Adrenal gland (tissue), 12 donors: ENCODE data around the gene RAP1A. TPM values are rescaled to one million over a fixed set of nuclear protein-coding genes. Genes with fewer than 3 reads are reported as not detected.

ENCODE experiments used
- DNase-seq, 7 donors: peaks; one replicate each; pipeline ENCODE4 v3.0.0-alpha.2; 2019 to 2020
- H3K27ac ChIP-seq, 5 donors: fragments of 200-600 bp; sonication (generic) in 4 of 5; 1 replicate in 3 of 5; 2 replicates in 2 of 5; pipeline versions ENCODE4 v1.5.1 to v1.8.0; 2016 to 2020; ENCODE audit warnings: mild to moderate bottlenecking in 1 of 5
- H3K27me3 ChIP-seq: fragments of 200-600 bp; 2 replicates; pipeline ENCODE4 v1.8.0; 2021
- H3K36me3 ChIP-seq, 2 donors: fragments of 200-600 bp; replicated peaks in 1 of 2; 1 replicate in 1 of 2; 2 replicates in 1 of 2; pipeline versions ENCODE4 v1.5.1 to v1.8.0; 2018 to 2022
- H3K4me1 ChIP-seq, 2 donors: fragments of 200-600 bp; replicated peaks in 1 of 2; 1 replicate in 1 of 2; 2 replicates in 1 of 2; pipeline versions ENCODE4 v1.5.1 to v1.8.0; 2018 to 2021
- H3K4me3 ChIP-seq, 4 donors: fragments of 200-600 bp; sonication (generic) in 3 of 4; one replicate each; pipeline ENCODE4 v1.5.1; 2016 to 2018
- H3K9me3 ChIP-seq, 3 donors: fragments of 200-600 bp; sonication (generic) in 1 of 3; replicated peaks in 1 of 3; 1 replicate in 2 of 3; 2 replicates in 1 of 3; pipeline versions ENCODE4 v1.5.1 to v1.8.0; 2016 to 2021
- POLR2A ChIP-seq, 2 donors: fragments of 450-650 bp; IDR thresholded peaks; one replicate each; pipeline ENCODE4 v1.6.1; 2017; ENCODE audit warnings: antibody characterized with exemption in 2 of 2, mild to moderate bottlenecking in 2 of 2, moderate library complexity in 1 of 2
- WGBS, 4 donors: extraction: QIAGEN DNeasy Blood & Tissue Kit in 2 of 4; methylation state at CpG; one replicate each; pipeline versions ENCODE4 v1.1.5 to v1.1.7; 2013 to 2017; 5-methylcytosine and 5-hydroxymethylcytosine counted together
- intact Hi-C, 2 donors: fragments of 100-400 bp; cut with DNase I; formaldehyde crosslinking; loops; one replicate each; pipeline versions ENCODE4 v1.14.1 to v1.15.0; 2022 to 2023
- polyA plus RNA-seq, 3 donors: library from polyadenylated mRNA; stranded (reverse); fragments of 200-250 nt in 2 of 3; fragments of 350-450 nt in 1 of 3; fragmentation: Illumina TruSeq in 1 of 3; extraction: RNeasy Lipid Tissue Mini Kit (QIAGEN cat#74804) in 1 of 3; gene quantifications; one replicate each; pipeline ENCODE4 v1.2.3, GENCODE V29; 2013 to 2014
- total RNA-seq, 9 donors: library from RNA; depleted of rRNA in 4 of 9; stranded (reverse); fragments of >200 nt in 4 of 9; fragments of 120-200 nt in 1 of 9; fragmentation: NEBNext Ultra II Directional in 1 of 9; extraction: Animal tissue kit (Norgen Biotek cat#: 25700) in 1 of 9; gene quantifications; one replicate each; pipeline versions ENCODE4 v1.1.0 to v1.2.4, GENCODE V29; 2013 to 2023
- TF ChIP-seq, protein P1 (sequence below), 6 experiments: fragments of 450-650 bp in 4 of 6; fragments of 200-600 bp in 2 of 6; sonication (generic) in 1 of 6; IDR thresholded peaks; 1 replicate in 5 of 6; 2 replicates in 1 of 6; pipeline versions ENCODE4 v1.5.1 to v1.8.0; 2016 to 2021; ENCODE audit warnings: antibody characterized with exemption in 6 of 6, mild to moderate bottlenecking in 2 of 6, moderate library complexity in 1 of 6
- donor health status: healthy with polysubstance abuse.
- donor health status: Bipolar disorder and iron deficiency.
- donor health status: DM: yes; HTN: yes; CAD: no.
- donor health status: DM: no; HTN: no; CAD: no.
- donor health status: DM: no; HTN: no; CAD: no.
- donor health status: DM: yes; HTN: yes; CAD: no.

The RAP1A gene
- total and polyA plus RNA-seq, 12 donors, result 23.1 to 157 (median 60.2) TPM

DNA sequence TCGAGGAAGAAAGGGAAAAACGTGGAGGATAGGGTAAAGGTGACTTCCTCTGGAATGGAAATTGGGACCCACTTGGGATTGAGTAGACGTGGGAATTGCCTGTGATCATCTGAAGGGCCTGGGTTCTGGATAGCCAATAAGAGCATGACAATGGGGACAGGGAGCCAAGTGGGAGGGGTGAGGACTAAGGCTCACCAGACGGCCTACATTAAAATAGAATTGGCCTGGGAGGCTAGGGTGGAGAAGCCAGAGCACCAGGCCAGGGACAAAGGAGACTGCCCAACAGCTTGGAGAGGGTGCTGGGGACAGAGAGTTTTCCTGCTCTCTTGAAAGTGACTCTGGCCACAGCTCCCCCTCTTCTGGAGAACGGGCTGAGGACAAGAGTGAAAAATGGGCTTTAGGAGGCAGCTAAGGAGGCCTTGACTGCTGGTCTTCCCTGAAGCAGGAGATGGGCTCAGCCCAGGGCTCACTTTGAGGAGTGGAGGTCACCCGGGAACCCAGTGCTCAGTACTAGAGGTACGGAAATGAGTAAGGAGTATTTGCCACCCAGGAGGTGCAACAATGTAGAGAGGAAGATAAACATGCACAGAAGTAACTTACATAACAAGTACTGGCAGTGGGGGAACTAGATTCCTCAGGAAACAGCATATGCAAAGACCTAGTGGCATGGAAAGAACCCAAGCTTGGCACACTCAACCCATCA is 100.8 kb downstream of the RAP1A start:
- TF ChIP-seq, protein P1, sequence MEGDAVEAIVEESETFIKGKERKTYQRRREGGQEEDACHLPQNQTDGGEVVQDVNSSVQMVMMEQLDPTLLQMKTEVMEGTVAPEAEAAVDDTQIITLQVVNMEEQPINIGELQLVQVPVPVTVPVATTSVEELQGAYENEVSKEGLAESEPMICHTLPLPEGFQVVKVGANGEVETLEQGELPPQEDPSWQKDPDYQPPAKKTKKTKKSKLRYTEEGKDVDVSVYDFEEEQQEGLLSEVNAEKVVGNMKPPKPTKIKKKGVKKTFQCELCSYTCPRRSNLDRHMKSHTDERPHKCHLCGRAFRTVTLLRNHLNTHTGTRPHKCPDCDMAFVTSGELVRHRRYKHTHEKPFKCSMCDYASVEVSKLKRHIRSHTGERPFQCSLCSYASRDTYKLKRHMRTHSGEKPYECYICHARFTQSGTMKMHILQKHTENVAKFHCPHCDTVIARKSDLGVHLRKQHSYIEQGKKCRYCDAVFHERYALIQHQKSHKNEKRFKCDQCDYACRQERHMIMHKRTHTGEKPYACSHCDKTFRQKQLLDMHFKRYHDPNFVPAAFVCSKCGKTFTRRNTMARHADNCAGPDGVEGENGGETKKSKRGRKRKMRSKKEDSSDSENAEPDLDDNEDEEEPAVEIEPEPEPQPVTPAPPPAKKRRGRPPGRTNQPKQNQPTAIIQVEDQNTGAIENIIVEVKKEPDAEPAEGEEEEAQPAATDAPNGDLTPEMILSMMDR (IDR thresholded peaks at IDR 0.05), result no peak
- TF ChIP-seq POLR2A (IDR thresholded peaks at IDR 0.05), result no peak
- intact Hi-C loops, result no loop called here
- Histone ChIP-seq H3K4me3 (no peak overlapping the region), H3K27me3 (no peaks in the 10 kb centered on the region), H3K9me3 (no peaks in the 10 kb centered on the region), H3K4me1 (no peaks in the 10 kb centered on the region), H3K36me3 (no peaks in the 10 kb centered on the region), H3K27ac (peak overlapping the region in 1 of 5 donors; percentile 61)
- WGBS, 4 donors, result 59 to 73% (median 67%) methylated on average over 7 of the region's 7 CpGs
- peak in 1 of 7 donors; percentile 14 for DNase-seq

DNA sequence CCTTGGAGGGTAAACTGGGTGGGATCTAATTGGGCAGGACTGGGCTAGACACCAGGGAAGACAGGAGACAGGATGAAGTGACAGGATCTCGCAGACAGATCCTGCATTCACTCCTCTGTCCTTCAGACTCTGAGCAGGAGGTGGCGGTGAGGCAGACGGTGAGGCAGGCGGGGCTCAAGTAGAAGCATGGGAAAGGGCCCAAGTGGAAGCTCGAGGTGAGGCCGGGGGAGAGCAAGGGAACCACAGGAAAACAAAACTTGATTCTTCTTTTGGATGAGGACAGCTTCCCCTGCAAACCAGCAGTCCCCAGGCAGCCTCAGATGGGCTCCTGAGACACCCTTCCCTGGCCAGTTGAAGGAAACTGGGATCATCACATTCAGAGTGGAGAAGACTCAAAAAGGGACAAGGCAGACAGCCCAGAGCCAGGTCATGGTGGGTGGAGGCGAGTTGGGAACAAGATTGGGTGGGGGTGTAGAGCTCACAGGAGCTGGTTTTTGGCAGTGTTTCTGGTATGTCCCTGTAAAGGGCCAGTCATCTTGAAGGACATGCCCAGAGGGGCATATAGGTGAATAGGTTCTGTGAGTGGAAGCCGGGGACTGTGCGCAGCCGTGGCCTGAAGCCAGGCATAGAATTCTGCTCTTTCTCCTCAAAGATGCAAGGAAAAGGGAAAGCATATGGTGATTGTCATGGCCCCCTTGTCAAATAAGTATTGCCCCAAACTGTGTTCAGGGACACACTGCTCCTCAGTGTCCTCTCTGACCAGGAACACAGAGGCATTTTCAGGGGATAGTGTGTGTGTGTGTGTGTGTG is 101.6 kb downstream of the RAP1A start:
- peak in 1 of 7 donors; percentile 14 for DNase-seq
- intact Hi-C loops, result no loop called here
- Histone ChIP-seq H3K27ac (peak overlapping the region in 1 of 5 donors; percentile 61), H3K27me3 (no peaks in the 10 kb centered on the region), H3K36me3 (no peaks in the 10 kb centered on the region), H3K4me3 (no peak overlapping the region), H3K9me3 (no peaks in the 10 kb centered on the region), H3K4me1 (no peaks in the 10 kb centered on the region)
- 56 to 73% (median 71%) methylated on average over 10 of the region's 10 CpGs for WGBS, 4 donors
- TF ChIP-seq POLR2A (IDR thresholded peaks at IDR 0.05), result no peak
- TF ChIP-seq, protein P1 (IDR thresholded peaks at IDR 0.05), result no peak

DNA sequence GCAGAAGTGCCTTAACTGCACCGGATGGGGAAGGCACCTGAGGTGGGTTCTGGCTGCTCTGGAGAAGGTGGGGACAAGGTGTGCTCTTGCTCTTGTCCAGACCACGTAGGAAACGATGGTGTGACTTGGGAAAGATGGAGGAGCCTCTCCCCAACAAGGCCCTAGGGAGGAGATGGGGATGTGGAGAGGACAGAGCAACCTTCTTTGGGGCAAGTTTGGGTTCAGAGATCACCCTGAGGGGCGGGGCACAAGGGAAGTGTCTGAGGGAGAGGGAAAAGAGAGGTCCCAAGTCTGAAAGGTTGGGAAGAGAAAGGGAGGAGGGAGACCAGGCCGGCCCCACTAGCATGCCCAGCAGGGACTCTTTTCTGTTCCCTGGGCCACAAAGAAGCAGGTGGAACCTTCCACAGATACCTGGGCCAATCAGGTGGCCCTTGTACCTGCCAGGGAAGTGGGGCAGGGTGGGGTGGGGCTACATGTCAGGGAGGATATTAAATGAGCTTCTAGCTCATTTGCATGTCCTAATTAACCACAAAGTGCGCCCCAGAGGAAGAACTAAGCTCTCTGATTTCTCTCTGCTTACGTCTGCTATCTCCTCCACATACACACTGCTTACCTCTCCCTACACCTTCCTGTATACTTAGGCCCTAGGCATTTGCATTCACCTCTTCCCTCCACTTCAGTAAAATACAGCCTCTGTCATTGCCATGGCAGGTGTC is 103.7 kb downstream of the RAP1A start:
- DNase-seq, result no peak
- TF ChIP-seq POLR2A (IDR thresholded peaks at IDR 0.05), result no peak
- TF ChIP-seq, protein P1 (IDR thresholded peaks at IDR 0.05), result no peak
- intact Hi-C loops, result no loop called here
- Histone ChIP-seq H3K27ac (no peak overlapping the region), H3K9me3 (no peaks in the 10 kb centered on the region), H3K4me3 (no peak overlapping the region), H3K36me3 (no peaks in the 10 kb centered on the region), H3K4me1 (no peaks in the 10 kb centered on the region), H3K27me3 (no peaks in the 10 kb centered on the region)
- WGBS, 4 donors, result 83 to 93% (median 88%) methylated on average over 7 of the region's 7 CpGs

DNA sequence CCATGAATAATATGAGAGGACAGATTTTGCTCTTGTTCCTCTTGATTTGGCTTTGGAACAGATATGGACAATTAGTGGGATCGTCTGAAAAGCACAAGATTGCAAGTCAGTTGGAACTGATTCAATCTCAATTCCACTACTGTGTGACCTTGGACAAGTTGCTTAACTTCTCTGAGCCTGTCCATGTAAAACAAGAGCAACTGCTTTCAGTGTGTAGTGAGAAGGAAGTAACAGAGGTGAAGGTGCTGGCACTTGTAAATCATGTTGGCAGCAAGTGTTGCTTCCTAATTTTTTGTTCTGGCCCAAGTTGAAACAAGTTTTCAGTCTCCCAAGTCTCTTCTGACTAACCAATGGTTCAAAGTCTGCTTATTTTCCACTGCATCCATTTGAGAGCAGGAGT is 104.3 kb downstream of the RAP1A start:
- Histone ChIP-seq H3K27me3 (no peaks in the 10 kb centered on the region), H3K36me3 (no peaks in the 10 kb centered on the region), H3K4me1 (no peaks in the 10 kb centered on the region), H3K9me3 (no peaks in the 10 kb centered on the region), H3K4me3 (no peak overlapping the region), H3K27ac (no peak overlapping the region)
- 21 to 42% (median 33%) methylated on average over 1 of the region's 1 CpG for WGBS, 4 donors
- intact Hi-C loops, result no loop called here
- peak in 1 of 7 donors; percentile 7 for DNase-seq
- TF ChIP-seq, protein P1 (IDR thresholded peaks at IDR 0.05), result no peak
